ENCODE results near the gene NALCN.

Gene NALCN

GRCh38 chr13:101248739-101249514 is 167.4 kb downstream of the NALCN start:
- no peak overlapping the region for H3K9ac ChIP-seq (ENCODE audit: low read depth, low read length)
- ATAC-seq (ENCODE audit: insufficient read depth, low read depth) = no peak
- no peak overlapping the region for H3K4me2 ChIP-seq (ENCODE audit: insufficient read depth, low read length)
- no peak overlapping the region for H2AFZ ChIP-seq (ENCODE audit: low read depth, low read length)
- H3K27me3 ChIP-seq (ENCODE audit: insufficient read depth, low read length, poor library complexity) = no peaks in the 10 kb centered on the region
- H3K4me1 ChIP-seq (ENCODE audit: insufficient read depth, low read length) = peaks cover 21% of the 10 kb centered on the region
- DNase-seq = no peak
- H3K9me3 ChIP-seq (ENCODE audit: insufficient read depth, low read length, severe bottlenecking) = no peaks in the 10 kb centered on the region
- no peaks in the 10 kb centered on the region for H3K79me2 ChIP-seq (ENCODE audit: insufficient read depth, low read length)
- no peak overlapping the region for H3K27ac ChIP-seq (ENCODE audit: low read length)
- no peaks in the 10 kb centered on the region for H3K36me3 ChIP-seq (ENCODE audit: insufficient read depth, low read length)
- H3K4me3 ChIP-seq (ENCODE audit: low read depth in 1 of 2, low read length in 2 of 2) = no peak overlapping the region
- H4K20me1 ChIP-seq (ENCODE audit: insufficient read depth, low read length) = no peaks in the 10 kb centered on the region
- no peak for TF ChIP-seq CTCF (IDR thresholded peaks at IDR 0.05; ENCODE audit: borderline replicate concordance, extremely low read depth, low read length, poor library complexity, severe bottlenecking)
- TF ChIP-seq EZH2 (IDR thresholded peaks at IDR 0.05; ENCODE audit: borderline replicate concordance, low read depth, low read length, severe bottlenecking) = no peak

- H4K20me1 ChIP-seq (ENCODE audit: insufficient read depth, low read length) = no peaks in the 10 kb centered on the region
- H3K4me2 ChIP-seq (ENCODE audit: insufficient read depth, low read length) = no peak overlapping the region
- ATAC-seq (ENCODE audit: insufficient read depth, low read depth) (no peak), DNase-seq (no peak)
- no peak for TF ChIP-seq CTCF (IDR thresholded peaks at IDR 0.05; ENCODE audit: borderline replicate concordance, extremely low read depth, low read length, poor library complexity, severe bottlenecking)
- TF ChIP-seq EZH2 (IDR thresholded peaks at IDR 0.05; ENCODE audit: borderline replicate concordance, low read depth, low read length, severe bottlenecking) = no peak
- H3K27me3 ChIP-seq (ENCODE audit: insufficient read depth, low read length, poor library complexity) = no peaks in the 10 kb centered on the region
- H3K27ac ChIP-seq (ENCODE audit: low read length) = no peak overlapping the region
- H3K9ac ChIP-seq (ENCODE audit: low read depth, low read length) = no peak overlapping the region
- peaks cover 21% of the 10 kb centered on the region for H3K4me1 ChIP-seq (ENCODE audit: insufficient read depth, low read length)
- H3K4me3 ChIP-seq (ENCODE audit: low read depth in 1 of 2, low read length in 2 of 2) = no peak overlapping the region
- no peak overlapping the region for H2AFZ ChIP-seq (ENCODE audit: low read depth, low read length)
- no peaks in the 10 kb centered on the region for H3K79me2 ChIP-seq (ENCODE audit: insufficient read depth, low read length)
- H3K9me3 ChIP-seq (ENCODE audit: insufficient read depth, low read length, severe bottlenecking) = no peaks in the 10 kb centered on the region
- no peaks in the 10 kb centered on the region for H3K36me3 ChIP-seq (ENCODE audit: insufficient read depth, low read length)
These were observed 173.6 kb downstream of the NALCN start for GRCh38 chr13:101242720-101243119.

GRCh38 chr13:101238555-101238954 is 177.8 kb downstream of the NALCN start:
- no peak for DNase-seq
- no peak for TF ChIP-seq EZH2 (IDR thresholded peaks at IDR 0.05; ENCODE audit: borderline replicate concordance, low read depth, low read length, severe bottlenecking)
- TF ChIP-seq CTCF (IDR thresholded peaks at IDR 0.05; ENCODE audit: borderline replicate concordance, extremely low read depth, low read length, poor library complexity, severe bottlenecking) = no peak
- Histone ChIP-seq H3K27ac (ENCODE audit: low read length) (no peak overlapping the region), H3K36me3 (ENCODE audit: insufficient read depth, low read length) (no peaks in the 10 kb centered on the region), H3K4me3 (ENCODE audit: low read depth in 1 of 2, low read length in 2 of 2) (no peak overlapping the region), H4K20me1 (ENCODE audit: insufficient read depth, low read length) (no peaks in the 10 kb centered on the region), H3K27me3 (ENCODE audit: insufficient read depth, low read length, poor library complexity) (no peaks in the 10 kb centered on the region), H3K4me2 (ENCODE audit: insufficient read depth, low read length) (no peak overlapping the region), H3K79me2 (ENCODE audit: insufficient read depth, low read length) (no peaks in the 10 kb centered on the region), H3K9me3 (ENCODE audit: insufficient read depth, low read length, severe bottlenecking) (no peaks in the 10 kb centered on the region), H3K9ac (ENCODE audit: low read depth, low read length) (no peak overlapping the region), H3K4me1 (ENCODE audit: insufficient read depth, low read length) (no peaks in the 10 kb centered on the region), H2AFZ (ENCODE audit: low read depth, low read length) (no peak overlapping the region)
- ATAC-seq (ENCODE audit: insufficient read depth, low read depth) = no peak

Measured in DND-41 (cell line).